HG03558 (cell line): Measurements from ENCODE around the gene HS6ST3.
"Not testable (repeated sequence)": the region's sequence is repeated elsewhere in the genome, so short reads cannot be mapped to it uniquely, and the experiment has no call there.

Experiments used
- ATAC-seq: cut with Tn5 transposase; IDR thresholded peaks from one replicate; pipeline ENCODE4 v1.9.1; 2021; ENCODE audit warnings: moderate number of reproducible peaks; ENCODE audit not compliant: unreplicated experiment; ENCODE audit errors: extremely low read depth

Gene HS6ST3

GRCh38 chr13:96511587-96511986 lies 421.7 kb downstream of the HS6ST3 start:
- no peak for ATAC-seq

- no peak for ATAC-seq
Observed at GRCh38 chr13:96519380-96519779, 429.5 kb downstream of the HS6ST3 start.

- not testable (repeated sequence) for ATAC-seq
Observed at GRCh38 chr13:96524398-96525020, 434.6 kb downstream of the HS6ST3 start.

GRCh38 chr13:96525715-96526114 lies 435.8 kb downstream of the HS6ST3 start:
- no peak for ATAC-seq

- ATAC-seq: no peak
Observed at GRCh38 chr13:96527497-96527896, 437.6 kb downstream of the HS6ST3 start.

- ATAC-seq: no peak
Observed at GRCh38 chr13:96532804-96533203, 442.9 kb downstream of the HS6ST3 start.

GRCh38 chr13:96533408-96533807 lies 443.5 kb downstream of the HS6ST3 start:
- no peak for ATAC-seq

- no peak for ATAC-seq
Observed at GRCh38 chr13:96539791-96540190, 449.9 kb downstream of the HS6ST3 start.

GRCh38 chr13:96540670-96541069 lies 450.8 kb downstream of the HS6ST3 start:
- no peak for ATAC-seq

- ATAC-seq: no peak
Observed at GRCh38 chr13:96542986-96543385, 453.1 kb downstream of the HS6ST3 start.

GRCh38 chr13:96544957-96545356 lies 455.1 kb downstream of the HS6ST3 start:
- no peak for ATAC-seq

- no peak for ATAC-seq
Observed at GRCh38 chr13:96546463-96546862, 456.6 kb downstream of the HS6ST3 start.

- ATAC-seq: no peak
Observed at GRCh38 chr13:96551546-96551945, 461.6 kb downstream of the HS6ST3 start.

- ATAC-seq: no peak
Observed at GRCh38 chr13:96552559-96552958, 462.7 kb downstream of the HS6ST3 start.

- ATAC-seq: no peak
Observed at GRCh38 chr13:96553796-96554195, 463.9 kb downstream of the HS6ST3 start.

GRCh38 chr13:96573563-96573962 lies 483.7 kb downstream of the HS6ST3 start:
- no peak for ATAC-seq

GRCh38 chr13:96575423-96576320 lies 485.8 kb downstream of the HS6ST3 start:
- ATAC-seq: no peak

GRCh38 chr13:96581741-96582140 lies 491.8 kb downstream of the HS6ST3 start:
- no peak for ATAC-seq

- no peak for ATAC-seq
Observed at GRCh38 chr13:96615252-96615651, 525.3 kb downstream of the HS6ST3 start.

- ATAC-seq: no peak
Observed at GRCh38 chr13:96617528-96617927, 527.6 kb downstream of the HS6ST3 start.

- ATAC-seq: no peak
Observed at GRCh38 chr13:96621634-96622183, 531.8 kb downstream of the HS6ST3 start.
